ENCODE measurements around the gene SMAGP.

DNA sequence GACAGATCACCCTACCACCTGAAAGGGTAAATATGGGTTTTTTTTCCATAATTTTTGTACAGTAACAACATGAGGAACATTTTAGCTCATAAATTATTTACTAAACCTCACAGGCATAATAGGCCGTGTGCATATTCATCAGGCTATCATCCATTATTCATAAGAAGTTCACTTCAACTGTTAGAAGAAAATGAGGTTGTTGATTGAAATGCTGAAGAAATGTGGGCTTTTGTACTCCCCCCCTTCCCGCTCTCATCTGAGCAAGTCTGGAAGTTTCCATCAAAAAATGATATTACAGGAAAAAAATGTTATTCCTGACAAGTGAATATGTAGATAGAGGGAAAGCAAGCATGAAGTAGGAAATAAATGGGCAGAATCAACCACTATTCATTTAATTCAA is 44.4 kb downstream of the SMAGP start:
- no peak for TF ChIP-seq POLR2A (IDR thresholded peaks at IDR 0.05)
- TF ChIP-seq, protein P1, sequence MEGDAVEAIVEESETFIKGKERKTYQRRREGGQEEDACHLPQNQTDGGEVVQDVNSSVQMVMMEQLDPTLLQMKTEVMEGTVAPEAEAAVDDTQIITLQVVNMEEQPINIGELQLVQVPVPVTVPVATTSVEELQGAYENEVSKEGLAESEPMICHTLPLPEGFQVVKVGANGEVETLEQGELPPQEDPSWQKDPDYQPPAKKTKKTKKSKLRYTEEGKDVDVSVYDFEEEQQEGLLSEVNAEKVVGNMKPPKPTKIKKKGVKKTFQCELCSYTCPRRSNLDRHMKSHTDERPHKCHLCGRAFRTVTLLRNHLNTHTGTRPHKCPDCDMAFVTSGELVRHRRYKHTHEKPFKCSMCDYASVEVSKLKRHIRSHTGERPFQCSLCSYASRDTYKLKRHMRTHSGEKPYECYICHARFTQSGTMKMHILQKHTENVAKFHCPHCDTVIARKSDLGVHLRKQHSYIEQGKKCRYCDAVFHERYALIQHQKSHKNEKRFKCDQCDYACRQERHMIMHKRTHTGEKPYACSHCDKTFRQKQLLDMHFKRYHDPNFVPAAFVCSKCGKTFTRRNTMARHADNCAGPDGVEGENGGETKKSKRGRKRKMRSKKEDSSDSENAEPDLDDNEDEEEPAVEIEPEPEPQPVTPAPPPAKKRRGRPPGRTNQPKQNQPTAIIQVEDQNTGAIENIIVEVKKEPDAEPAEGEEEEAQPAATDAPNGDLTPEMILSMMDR (IDR thresholded peaks at IDR 0.05): no peak
